Measurements from ENCODE around the gene RFPL2.
"Not testable (repeated sequence)": the region's sequence is repeated elsewhere in the genome, so short reads cannot be mapped to it uniquely, and the experiment has no call there.

The RFPL2 gene

DNA sequence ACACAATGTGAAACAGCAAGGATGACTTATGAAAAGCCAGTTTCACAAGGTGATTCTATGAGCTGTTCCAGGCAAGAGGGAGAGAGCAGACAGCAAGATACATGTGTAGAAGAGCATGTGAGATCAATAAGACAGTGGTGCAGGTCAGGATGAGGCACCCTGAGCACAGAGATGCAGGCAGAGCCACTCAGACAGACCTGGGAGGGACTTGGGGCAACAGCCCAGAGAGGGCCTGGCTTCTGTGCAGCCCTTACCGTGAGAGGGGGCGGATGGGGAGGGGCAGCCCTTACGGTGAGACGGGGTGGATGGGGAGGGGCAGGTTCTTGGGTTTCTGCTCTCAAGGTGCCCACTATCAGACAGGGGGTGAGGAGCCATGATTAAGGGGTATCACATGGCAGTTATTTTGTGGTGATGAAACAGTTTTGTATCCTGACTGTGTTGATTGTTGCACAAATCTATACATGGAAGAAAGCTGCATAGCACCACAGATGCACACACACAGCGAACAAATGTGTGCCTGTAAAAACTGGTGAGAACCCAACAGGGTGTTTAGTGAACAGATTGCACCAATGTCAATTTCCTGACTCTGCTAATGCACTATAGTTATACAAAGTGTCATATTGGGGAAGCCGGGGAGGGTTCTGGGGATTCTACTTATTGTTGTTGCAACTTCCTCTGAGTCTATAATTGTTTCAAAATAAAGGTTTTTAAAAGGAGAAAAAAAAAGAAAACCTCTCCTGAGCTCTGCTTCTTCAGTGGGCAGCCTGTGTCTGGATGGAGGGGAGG lies 40.6 kb downstream of the RFPL2 start:
- no peak for DNase-seq (ENCODE audit: low read depth, low spot score)

DNA sequence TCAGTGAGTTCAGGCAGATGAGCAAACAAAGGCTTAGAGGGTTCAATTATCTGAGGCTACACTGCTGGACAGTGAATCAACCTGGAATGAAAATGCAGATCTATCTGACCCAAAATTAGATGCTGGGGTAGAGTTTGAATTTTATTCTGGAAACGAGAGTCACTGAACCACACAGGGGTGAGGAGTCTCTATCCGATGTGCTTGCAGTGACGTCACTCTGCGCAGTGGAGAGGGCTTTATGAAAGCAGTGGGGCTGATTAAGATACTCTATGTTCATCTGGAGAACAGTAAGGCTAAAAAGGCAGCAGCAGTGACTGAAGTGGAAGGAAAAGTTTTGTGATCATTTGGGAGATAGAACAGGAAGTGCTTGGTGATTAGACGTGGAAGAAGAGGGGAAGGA lies 44.5 kb downstream of the RFPL2 start:
- DNase-seq (ENCODE audit: low read depth, low spot score), result not testable (repeated sequence)

- no peak for DNase-seq (ENCODE audit: low read depth, low spot score)
Observed at GRCh38 chr22:32158712-32159533, 46.0 kb downstream of the RFPL2 start, which contains the start of gene C22orf42. C22orf42 (minus strand) TSS chr22:32159303; CDS start chr22:32159215, 88 bp downstream.

GRCh38 chr22:32157632-32158031 lies 47.2 kb downstream of the RFPL2 start:
- DNase-seq (ENCODE audit: low read depth, low spot score), result not testable (repeated sequence)

DNA sequence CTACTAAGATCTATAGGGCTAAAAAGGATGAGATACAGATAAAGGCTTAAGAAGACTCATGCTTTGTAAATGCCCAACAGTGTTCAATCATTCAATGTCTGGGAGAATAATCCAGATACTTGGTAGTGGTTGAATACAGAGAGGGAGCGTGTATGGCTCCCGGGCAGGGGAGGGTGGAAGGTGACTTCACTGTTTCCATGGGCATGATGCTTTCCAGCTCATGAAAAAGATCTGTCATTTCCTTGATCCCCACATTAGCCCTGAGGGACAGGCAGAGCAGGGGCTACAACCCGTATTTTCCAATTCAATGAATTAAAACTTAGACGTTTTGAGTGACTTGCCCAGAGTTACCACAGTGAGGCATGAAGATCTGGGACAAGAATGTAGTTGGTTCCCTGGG lies 50.1 kb downstream of the RFPL2 start:
- DNase-seq (ENCODE audit: low read depth, low spot score), result not testable (repeated sequence)

DNA sequence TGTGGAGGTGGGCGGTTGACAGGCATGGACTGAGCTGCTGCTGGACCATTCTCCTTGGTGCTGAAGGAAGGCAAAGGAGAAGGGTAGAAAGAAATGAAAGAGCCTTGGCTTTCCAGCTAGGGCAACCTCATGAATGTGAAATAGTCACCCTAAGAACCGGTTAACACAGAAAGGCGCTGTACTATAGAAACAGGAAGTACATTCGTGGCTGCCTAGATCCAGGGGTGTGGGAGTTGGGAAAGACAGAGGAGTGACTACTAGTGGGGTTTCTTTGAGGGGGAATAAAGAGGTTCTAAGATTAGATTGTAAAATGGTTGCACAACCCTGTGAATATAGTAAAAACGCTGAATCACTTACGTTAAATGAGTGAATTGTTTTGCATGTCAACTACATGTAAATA lies 53.2 kb downstream of the RFPL2 start:
- not testable (repeated sequence) for DNase-seq (ENCODE audit: low read depth, low spot score)

- not testable (repeated sequence) for DNase-seq (ENCODE audit: low read depth, low spot score)
Observed at GRCh38 chr22:32150647-32151046, 54.2 kb downstream of the RFPL2 start.

GRCh38 chr22:32148372-32148771 lies 56.5 kb downstream of the RFPL2 start:
- DNase-seq (ENCODE audit: low read depth, low spot score), result not testable (repeated sequence)

GRCh38 chr22:32147128-32147527 lies 57.7 kb downstream of the RFPL2 start:
- DNase-seq (ENCODE audit: low read depth, low spot score), result not testable (repeated sequence)

DNA sequence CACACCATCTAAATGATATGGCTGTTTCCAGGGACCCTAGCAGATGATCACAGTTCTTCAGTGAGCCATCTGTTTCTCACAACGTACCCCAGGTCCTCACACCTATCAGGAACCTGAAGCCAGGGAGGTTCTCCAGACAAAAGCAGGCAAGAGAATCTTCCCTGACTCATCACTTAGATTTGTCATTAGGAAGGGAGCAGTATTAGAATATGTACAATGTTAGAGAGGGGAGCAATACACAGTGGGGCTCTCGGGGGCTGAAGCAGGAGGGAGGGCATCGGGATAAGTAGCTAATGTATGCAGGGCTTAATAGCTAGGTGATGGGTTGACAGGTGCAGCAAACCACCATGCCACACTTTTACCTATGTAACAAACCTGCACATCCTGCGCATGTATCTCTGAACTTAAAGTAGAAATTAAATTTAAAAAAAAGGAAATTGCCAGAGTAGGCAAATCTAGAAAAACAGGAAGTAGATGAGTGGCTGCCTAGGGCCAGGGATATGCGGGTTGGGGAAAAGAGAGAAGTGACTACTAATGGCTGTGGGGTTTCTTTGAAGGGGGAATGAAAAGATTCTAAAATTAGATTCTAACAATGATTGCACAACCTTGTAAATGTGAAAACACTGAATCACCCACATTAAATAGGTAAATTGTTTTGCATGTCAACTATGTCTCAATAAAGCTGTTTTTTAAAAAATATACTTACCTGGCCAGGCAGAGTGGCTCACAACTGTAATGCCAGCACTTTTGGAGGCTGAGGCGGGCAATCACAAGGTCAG lies 60.2 kb downstream of the RFPL2 start:
- no peak for DNase-seq (ENCODE audit: low read depth, low spot score)

DNA sequence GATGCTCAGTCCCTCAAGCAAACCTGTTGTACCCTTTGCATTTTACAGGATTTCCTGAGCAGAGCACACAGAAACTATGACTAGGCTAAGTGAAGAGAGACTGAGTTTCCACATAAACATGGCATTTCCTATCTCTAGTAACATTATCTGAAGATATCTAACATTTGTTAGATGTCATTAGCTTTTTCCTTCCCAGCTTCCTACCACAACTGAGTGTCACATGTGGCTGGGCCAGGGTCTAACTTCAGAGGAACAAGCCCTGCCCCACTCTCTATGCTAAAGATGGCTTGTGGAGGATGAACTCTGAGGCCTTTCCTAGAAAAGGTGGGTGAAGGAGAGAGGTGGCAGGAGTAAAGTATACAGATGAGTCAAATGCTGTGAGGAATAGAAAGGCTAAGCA lies 62.3 kb downstream of the RFPL2 start:
- no peak for DNase-seq (ENCODE audit: low read depth, low spot score)

GRCh38 chr22:32140688-32141087 lies 64.2 kb downstream of the RFPL2 start:
- not testable (repeated sequence) for DNase-seq (ENCODE audit: low read depth, low spot score)
